HEK293 (cell line): ENCODE measurements around the gene ABCA1.

Experiments
- CTCF ChIP-seq: fragments of 450-650 bp; formaldehyde crosslinking; IDR thresholded peaks from 2 replicates; pipeline ENCODE4 v1.5.1; 2016; ENCODE audit warnings: missing biosample characterization, missing genetic modification characterization
- HIC1 ChIP-seq: fragments of 450-650 bp; formaldehyde crosslinking; IDR thresholded peaks from 2 replicates; pipeline ENCODE4 v1.5.1; 2016; ENCODE audit warnings: missing biosample characterization, missing genetic modification characterization
- KLF9 ChIP-seq: fragments of 450-650 bp; formaldehyde crosslinking; IDR thresholded peaks from 2 replicates; pipeline ENCODE4 v1.5.1; 2016; ENCODE audit warnings: missing biosample characterization, missing genetic modification characterization, low read depth
- MYNN ChIP-seq: fragments of 450-650 bp; formaldehyde crosslinking; IDR thresholded peaks from 2 replicates; pipeline ENCODE4 v1.5.1; 2016; ENCODE audit warnings: missing biosample characterization, missing genetic modification characterization, borderline replicate concordance
- REST ChIP-seq: fragments of 450-650 bp; formaldehyde crosslinking; IDR thresholded peaks from 2 replicates; pipeline ENCODE4 v1.5.1; 2016; ENCODE audit warnings: missing biosample characterization, missing genetic modification characterization
- ZFP41 ChIP-seq: fragments of 450-650 bp; formaldehyde crosslinking; IDR thresholded peaks from 2 replicates; pipeline ENCODE4 v1.5.1; 2016; ENCODE audit warnings: missing biosample characterization, missing genetic modification characterization, borderline replicate concordance
- ZNF211 ChIP-seq: fragments of 450-650 bp; formaldehyde crosslinking; IDR thresholded peaks from 2 replicates; pipeline ENCODE4 v1.5.1; 2016; ENCODE audit warnings: low read depth, missing biosample characterization, missing genetic modification characterization
- ZNF394 ChIP-seq: fragments of 450-650 bp; formaldehyde crosslinking; IDR thresholded peaks from 2 replicates; pipeline ENCODE4 v1.5.1; 2016; ENCODE audit warnings: missing biosample characterization, missing genetic modification characterization, mild to moderate bottlenecking, moderate library complexity, borderline replicate concordance
- ZNF629 ChIP-seq: fragments of 450-650 bp; formaldehyde crosslinking; IDR thresholded peaks from 2 replicates; pipeline ENCODE4 v1.5.1; 2017; ENCODE audit warnings: missing biosample characterization, missing genetic modification characterization
- ZNF830 ChIP-seq: fragments of 450-650 bp; IDR thresholded peaks from 2 replicates; pipeline ENCODE4 v1.5.0; 2018; ENCODE audit warnings: missing biosample characterization, missing genetic modification characterization, low read depth, mild to moderate bottlenecking, moderate library complexity

- TF ChIP-seq ZNF394 (no peak), HIC1 (tag by site-specific recombination) (0 out of 2 replicates have a peak, but pooled peaks have one; percentile 15), ZNF629 (no peak), ZNF830 (tag by site-specific recombination) (no peak), CTCF (no peak), MYNN (tag by site-specific recombination) (no peak), KLF9 (tag by site-specific recombination) (peak; percentile 51), ZFP41 (tag by site-specific recombination) (no peak), ZNF211 (tag by site-specific recombination) (no peak), REST (tag by site-specific recombination) (no peak)
These were observed 40.3 kb upstream of the ABCA1 start for GRCh38 chr9:104968025-104968982.
